ENCODE data around the gene RAB6B.

The RAB6B gene

GRCh38 chr3:133860519-133860918 is 35.2 kb downstream of the RAB6B start:
- no peak overlapping the region for H3K4me3 ChIP-seq (ENCODE audit: low read length)
- H3K4me1 ChIP-seq (ENCODE audit: low read length): no peaks in the 10 kb centered on the region
- no peak overlapping the region for H3K27ac ChIP-seq (ENCODE audit: low read length)
- H3K36me3 ChIP-seq (replicated peaks; ENCODE audit: low read depth, low read length): no peaks in the 10 kb centered on the region
- H4K20me1 ChIP-seq (ENCODE audit: insufficient read depth, low read length): no peaks in the 10 kb centered on the region
- no peak overlapping the region for H3K4me2 ChIP-seq (ENCODE audit: low read length)
- H3K9ac ChIP-seq (ENCODE audit: low read length): no peak overlapping the region
- no peaks in the 10 kb centered on the region for H3K9me3 ChIP-seq (ENCODE audit: insufficient read depth, low read length)
- no peaks in the 10 kb centered on the region for H3K27me3 ChIP-seq (ENCODE audit: low read depth, low read length)
- no peaks in the 10 kb centered on the region for H3K79me2 ChIP-seq (ENCODE audit: low read length)
- H2AFZ ChIP-seq (ENCODE audit: low read depth, low read length): no peak overlapping the region
- TF ChIP-seq EZH2phosphoT487 (IDR thresholded peaks at IDR 0.05; ENCODE audit: low read depth) (no peak), CTCF (IDR thresholded peaks at IDR 0.05; ENCODE audit: low read depth, low read length) (no peak)

GRCh38 chr3:133859381-133860234 is 36.1 kb downstream of the RAB6B start:
- H2AFZ ChIP-seq (ENCODE audit: low read depth, low read length): no peak overlapping the region
- TF ChIP-seq EZH2phosphoT487 (IDR thresholded peaks at IDR 0.05; ENCODE audit: low read depth): no peak
- no peak for TF ChIP-seq CTCF (IDR thresholded peaks at IDR 0.05; ENCODE audit: low read depth, low read length)

GRCh38 chr3:133857767-133858166 is 37.9 kb downstream of the RAB6B start:
- Histone ChIP-seq H3K9me3 (ENCODE audit: insufficient read depth, low read length) (no peaks in the 10 kb centered on the region), H2AFZ (ENCODE audit: low read depth, low read length) (no peak overlapping the region), H3K4me2 (ENCODE audit: low read length) (no peak overlapping the region), H3K27me3 (ENCODE audit: low read depth, low read length) (no peaks in the 10 kb centered on the region), H3K79me2 (ENCODE audit: low read length) (no peaks in the 10 kb centered on the region), H3K4me3 (ENCODE audit: low read length) (no peak overlapping the region), H3K27ac (ENCODE audit: low read length) (no peak overlapping the region), H3K4me1 (ENCODE audit: low read length) (no peaks in the 10 kb centered on the region), H3K36me3 (replicated peaks; ENCODE audit: low read depth, low read length) (no peaks in the 10 kb centered on the region), H4K20me1 (ENCODE audit: insufficient read depth, low read length) (no peaks in the 10 kb centered on the region), H3K9ac (ENCODE audit: low read length) (no peak overlapping the region)
- no peak for TF ChIP-seq EZH2phosphoT487 (IDR thresholded peaks at IDR 0.05; ENCODE audit: low read depth)
- TF ChIP-seq CTCF (IDR thresholded peaks at IDR 0.05; ENCODE audit: low read depth, low read length): no peak

More at GRCh38 chr3:133859381-133860234, 36.1 kb downstream of the RAB6B start:
- H4K20me1 ChIP-seq (ENCODE audit: insufficient read depth, low read length): no peaks in the 10 kb centered on the region
- H3K4me3 ChIP-seq (ENCODE audit: low read length): no peak overlapping the region
- no peak overlapping the region for H3K9ac ChIP-seq (ENCODE audit: low read length)
- H3K27ac ChIP-seq (ENCODE audit: low read length): no peak overlapping the region
- no peak overlapping the region for H3K4me2 ChIP-seq (ENCODE audit: low read length)
- no peaks in the 10 kb centered on the region for H3K4me1 ChIP-seq (ENCODE audit: low read length)
- no peaks in the 10 kb centered on the region for H3K9me3 ChIP-seq (ENCODE audit: insufficient read depth, low read length)
- H3K27me3 ChIP-seq (ENCODE audit: low read depth, low read length): no peaks in the 10 kb centered on the region
- no peaks in the 10 kb centered on the region for H3K36me3 ChIP-seq (replicated peaks; ENCODE audit: low read depth, low read length)
- no peaks in the 10 kb centered on the region for H3K79me2 ChIP-seq (ENCODE audit: low read length)

GRCh38 chr3:133856316-133856715 is 39.4 kb downstream of the RAB6B start:
- H3K4me2 ChIP-seq (ENCODE audit: low read length): no peak overlapping the region

More at GRCh38 chr3:133856316-133856715, 39.4 kb downstream of the RAB6B start:
- no peaks in the 10 kb centered on the region for H4K20me1 ChIP-seq (ENCODE audit: insufficient read depth, low read length)
- no peaks in the 10 kb centered on the region for H3K27me3 ChIP-seq (ENCODE audit: low read depth, low read length)
- no peak overlapping the region for H3K4me3 ChIP-seq (ENCODE audit: low read length)
- no peak overlapping the region for H3K27ac ChIP-seq (ENCODE audit: low read length)
- no peaks in the 10 kb centered on the region for H3K79me2 ChIP-seq (ENCODE audit: low read length)
- TF ChIP-seq CTCF (IDR thresholded peaks at IDR 0.05; ENCODE audit: low read depth, low read length) (no peak), EZH2phosphoT487 (IDR thresholded peaks at IDR 0.05; ENCODE audit: low read depth) (no peak)
- H3K9me3 ChIP-seq (ENCODE audit: insufficient read depth, low read length): no peaks in the 10 kb centered on the region
- H3K4me1 ChIP-seq (ENCODE audit: low read length): peaks cover 2% of the 10 kb centered on the region; the same call in 1 of the 2 replicates
- H3K36me3 ChIP-seq (replicated peaks; ENCODE audit: low read depth, low read length): no peaks in the 10 kb centered on the region
- no peak overlapping the region for H3K9ac ChIP-seq (ENCODE audit: low read length)
- no peak overlapping the region for H2AFZ ChIP-seq (ENCODE audit: low read depth, low read length)

All from OCI-LY3 (cell line).